Ramos (cell line): ENCODE results near the gene PHC2.

Experiments
- in situ Hi-C: fragments of 300-500 bp; cut with MboI; formaldehyde crosslinking; loops from one replicate; pipeline ENCODE4 v1.14.3; 2022; ENCODE audit warnings: low sequenced_read_pairs; ENCODE audit not compliant: unreplicated experiment

The PHC2 gene, protein sequence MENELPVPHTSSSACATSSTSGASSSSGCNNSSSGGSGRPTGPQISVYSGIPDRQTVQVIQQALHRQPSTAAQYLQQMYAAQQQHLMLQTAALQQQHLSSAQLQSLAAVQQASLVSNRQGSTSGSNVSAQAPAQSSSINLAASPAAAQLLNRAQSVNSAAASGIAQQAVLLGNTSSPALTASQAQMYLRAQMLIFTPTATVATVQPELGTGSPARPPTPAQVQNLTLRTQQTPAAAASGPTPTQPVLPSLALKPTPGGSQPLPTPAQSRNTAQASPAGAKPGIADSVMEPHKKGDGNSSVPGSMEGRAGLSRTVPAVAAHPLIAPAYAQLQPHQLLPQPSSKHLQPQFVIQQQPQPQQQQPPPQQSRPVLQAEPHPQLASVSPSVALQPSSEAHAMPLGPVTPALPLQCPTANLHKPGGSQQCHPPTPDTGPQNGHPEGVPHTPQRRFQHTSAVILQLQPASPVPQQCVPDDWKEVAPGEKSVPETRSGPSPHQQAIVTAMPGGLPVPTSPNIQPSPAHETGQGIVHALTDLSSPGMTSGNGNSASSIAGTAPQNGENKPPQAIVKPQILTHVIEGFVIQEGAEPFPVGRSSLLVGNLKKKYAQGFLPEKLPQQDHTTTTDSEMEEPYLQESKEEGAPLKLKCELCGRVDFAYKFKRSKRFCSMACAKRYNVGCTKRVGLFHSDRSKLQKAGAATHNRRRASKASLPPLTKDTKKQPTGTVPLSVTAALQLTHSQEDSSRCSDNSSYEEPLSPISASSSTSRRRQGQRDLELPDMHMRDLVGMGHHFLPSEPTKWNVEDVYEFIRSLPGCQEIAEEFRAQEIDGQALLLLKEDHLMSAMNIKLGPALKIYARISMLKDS

DNA sequence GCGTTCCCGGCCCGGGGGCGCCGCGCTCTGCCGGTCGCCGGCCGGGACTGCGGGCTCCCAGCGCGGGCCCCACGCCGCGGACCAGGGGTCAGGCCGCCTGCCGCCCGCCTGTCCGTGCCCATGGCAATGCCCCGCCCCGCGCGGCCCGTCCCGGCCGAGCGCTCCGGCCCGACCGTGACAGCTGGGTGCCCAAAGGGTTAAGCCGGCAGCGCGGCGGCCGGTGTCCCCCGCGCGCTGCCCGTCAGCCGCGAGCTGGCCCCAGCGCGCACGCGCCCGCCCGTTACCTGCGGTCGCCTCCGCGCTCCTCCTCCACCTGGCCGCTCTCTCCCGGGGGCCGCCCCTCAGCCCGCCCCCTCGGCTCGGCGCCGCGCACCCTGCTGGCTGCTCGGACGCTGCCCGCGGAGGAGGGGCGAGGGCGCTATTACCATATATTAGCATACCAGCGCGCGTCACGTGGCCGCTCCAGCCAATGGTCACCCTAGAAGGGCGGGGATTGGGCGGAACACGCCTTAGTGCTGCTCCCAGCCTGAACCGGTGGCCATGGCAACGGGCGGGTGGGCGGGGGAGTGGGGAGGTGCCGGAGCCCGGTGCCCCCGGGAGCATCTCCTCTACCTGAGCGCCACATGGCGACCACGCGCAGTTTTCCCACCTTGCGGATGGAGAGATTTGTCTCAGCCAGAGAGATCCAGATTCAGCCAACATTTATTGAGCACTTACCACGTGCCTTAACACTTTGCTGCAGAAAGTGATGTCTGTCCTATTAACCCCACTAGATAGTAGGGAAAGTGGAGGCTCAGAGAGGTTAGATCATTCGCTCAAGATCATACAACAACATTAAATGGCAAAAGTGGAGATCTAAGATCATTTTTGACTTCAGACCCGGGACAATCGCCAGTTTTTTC lies at the start of gene PHC2:
Gene PHC2, minus strand, starts transcription at position 404 of the 902 bp plus-strand sequence. CDS start 55,556 bp downstream, outside the sequence.
- in situ Hi-C loops, result no loop called here

DNA sequence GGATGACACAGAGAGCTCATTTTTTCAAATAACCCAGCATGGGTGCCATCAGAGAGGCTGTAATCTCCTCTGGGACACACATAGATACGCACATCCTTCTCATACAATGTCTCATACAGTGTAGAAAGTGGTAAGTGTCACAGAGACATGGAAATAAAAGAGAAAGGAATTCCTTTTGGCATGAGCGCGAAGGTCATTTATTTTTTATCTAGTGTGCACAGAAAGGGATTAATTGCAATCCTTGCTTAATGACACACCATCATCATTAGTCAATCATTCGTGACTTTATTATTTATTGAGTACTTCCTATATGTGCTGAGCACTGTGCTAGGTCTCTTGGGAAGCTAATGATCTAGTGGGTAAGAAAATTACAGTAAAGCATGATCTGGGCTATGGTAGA lies 46.6 kb upstream of the PHC2 start:
- in situ Hi-C loops, result no loop called here

DNA sequence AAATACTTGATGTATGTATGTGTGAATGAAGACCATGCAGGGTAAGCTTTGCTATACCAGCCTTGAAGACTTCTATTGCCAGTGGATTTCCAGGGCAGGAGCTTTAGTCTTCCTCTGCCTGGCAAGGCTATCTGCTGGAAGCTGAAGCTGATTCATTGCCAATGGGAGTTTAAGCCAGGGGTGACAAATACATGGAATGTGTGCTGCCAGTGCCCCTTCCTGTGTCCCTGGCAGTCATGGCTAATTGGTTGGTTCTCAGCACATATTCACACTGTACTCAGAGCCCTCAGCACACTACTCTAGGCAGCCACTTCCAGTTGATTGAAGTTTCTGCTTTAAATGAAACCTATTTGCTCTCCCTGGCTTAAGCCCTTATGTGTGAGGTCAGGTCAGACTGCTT lies 43.0 kb upstream of the PHC2 start:
- in situ Hi-C loops, result no loop called here

- in situ Hi-C loops, result no loop called here
Observed at GRCh38 chr1:33472269-33472980, 41.5 kb upstream of the PHC2 start, which contains the start of gene ZSCAN20. Gene ZSCAN20, plus strand, starts transcription at chr1:33472645. Its CDS starts 6,644 bp downstream, at chr1:33479289.

- in situ Hi-C loops, result no loop called here
Observed at GRCh38 chr1:33471416-33471815, 40.5 kb upstream of the PHC2 start.

DNA sequence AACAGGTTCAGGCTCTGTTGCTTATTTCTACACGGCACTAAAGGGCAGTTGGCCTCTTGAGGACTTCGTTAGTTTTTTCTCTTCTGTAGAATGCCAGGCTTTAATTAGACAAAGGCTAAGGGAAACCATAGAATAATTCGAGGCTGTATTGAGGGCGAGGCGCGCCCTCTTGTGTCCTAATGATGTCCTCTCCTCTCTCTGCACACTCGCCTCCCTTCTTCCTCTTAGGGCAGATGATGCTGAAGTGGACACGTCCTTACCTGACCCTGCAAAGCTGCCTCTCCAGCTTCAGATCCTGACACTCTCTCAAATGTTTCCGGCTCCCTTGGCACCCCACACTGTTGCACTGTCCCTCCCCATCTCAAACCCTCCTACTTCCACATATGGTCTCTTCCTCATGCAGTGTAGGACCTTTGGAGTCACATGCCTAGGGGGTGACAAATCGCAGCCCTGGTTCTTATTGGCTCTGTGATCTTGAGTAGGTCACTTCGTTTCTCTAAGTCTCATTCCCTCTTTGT lies 39.7 kb upstream of the PHC2 start:
- in situ Hi-C loops, result no loop called here

DNA sequence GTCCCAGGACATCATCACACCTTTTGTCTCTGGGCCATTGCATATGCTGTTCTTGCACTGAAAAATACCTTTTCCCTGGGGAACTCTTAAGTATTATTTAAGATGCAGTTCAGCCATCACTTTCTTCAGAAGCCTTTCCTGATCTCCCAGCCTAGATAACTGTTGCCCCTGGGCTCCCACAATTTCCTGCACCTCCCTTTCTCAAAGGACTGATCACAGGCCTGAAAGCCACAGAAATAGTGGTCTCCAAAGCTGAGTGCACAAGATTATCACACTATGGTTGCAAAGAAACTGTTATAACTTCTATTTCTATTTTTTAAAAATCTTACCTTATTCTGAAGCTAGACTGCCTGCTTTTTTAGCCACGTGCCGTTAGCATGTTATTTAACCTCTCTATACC lies 38.8 kb upstream of the PHC2 start:
- in situ Hi-C loops, result loop anchor here (5.0 kb wide), 1 partner anchor 172 kb away; no protein-coding TSS in a partner anchor

GRCh38 chr1:33468967-33469366 lies 38.1 kb upstream of the PHC2 start:
- in situ Hi-C loops, result loop anchor here (5.0 kb wide), 1 partner anchor 172 kb away; no protein-coding TSS in a partner anchor

- in situ Hi-C loops, result loop anchor here (5.0 kb wide), 1 partner anchor 171 kb away; no protein-coding TSS in a partner anchor
Observed at GRCh38 chr1:33468531-33468930, 37.6 kb upstream of the PHC2 start.

- in situ Hi-C loops, result loop anchor here (5.0 kb wide), 1 partner anchor 171 kb away; no protein-coding TSS in a partner anchor
Observed at GRCh38 chr1:33468011-33468410, 37.1 kb upstream of the PHC2 start.

GRCh38 chr1:33466159-33466558 lies 35.3 kb upstream of the PHC2 start:
- in situ Hi-C loops, result loop anchor here (5.0 kb wide), 1 partner anchor 169 kb away; no protein-coding TSS in a partner anchor

- in situ Hi-C loops, result loop anchor here (5.0 kb wide), 1 partner anchor 168 kb away; no protein-coding TSS in a partner anchor
Observed at GRCh38 chr1:33465316-33465715, 34.4 kb upstream of the PHC2 start.

DNA sequence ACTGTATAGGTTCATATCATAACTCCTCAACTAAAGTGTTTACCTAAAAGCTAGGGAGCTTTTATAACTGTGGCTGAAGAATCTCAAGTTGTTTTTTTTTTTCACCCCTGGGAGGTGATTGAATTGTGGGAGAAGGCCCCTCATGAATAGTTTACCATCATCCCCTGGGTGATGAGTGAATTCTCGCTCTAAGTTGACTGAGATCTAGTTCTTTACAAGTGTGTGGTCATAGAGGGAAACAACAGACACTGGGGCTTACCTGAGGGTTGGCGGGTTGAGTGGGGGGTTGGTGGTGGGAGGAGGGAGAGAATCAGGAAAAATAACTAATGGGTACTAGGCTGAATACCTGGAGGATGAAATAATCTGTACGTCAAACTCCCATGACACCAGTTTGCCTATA lies 33.7 kb upstream of the PHC2 start:
- in situ Hi-C loops, result no loop called here

GRCh38 chr1:33462405-33463164 lies 31.7 kb upstream of the PHC2 start:
- in situ Hi-C loops, result no loop called here

DNA sequence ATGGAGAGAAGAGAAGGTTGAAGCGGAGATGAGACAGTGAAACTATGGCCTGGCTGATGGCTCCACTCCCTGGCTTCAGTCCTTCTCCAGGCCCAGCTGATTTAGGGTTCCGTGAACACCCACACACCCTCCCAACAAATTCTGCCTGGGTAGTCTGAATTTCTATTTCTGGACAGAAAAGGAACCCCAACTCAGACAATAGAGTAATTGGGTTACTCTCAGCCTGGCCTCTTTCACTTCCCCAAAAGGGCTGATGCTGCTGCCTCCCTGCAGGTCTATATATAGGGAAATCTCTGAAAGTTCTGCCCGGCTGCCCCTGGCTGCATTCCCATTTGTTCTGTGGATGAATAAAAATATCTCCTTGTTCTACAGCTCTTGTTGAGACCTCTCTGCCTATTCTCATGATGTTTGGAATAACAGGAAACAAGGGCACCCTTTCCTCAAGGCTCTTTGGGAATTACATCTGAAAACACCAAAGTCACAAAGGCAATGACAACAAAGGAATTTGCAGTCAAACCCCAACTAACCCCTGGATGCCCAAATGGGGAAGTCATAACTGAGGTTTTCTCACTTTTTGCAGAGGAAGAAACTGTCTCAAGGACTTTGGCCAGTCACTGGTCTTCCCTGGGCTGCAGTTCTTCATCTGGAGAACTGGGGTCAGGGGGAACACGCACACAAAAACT lies 30.2 kb upstream of the PHC2 start:
- in situ Hi-C loops, result no loop called here

DNA sequence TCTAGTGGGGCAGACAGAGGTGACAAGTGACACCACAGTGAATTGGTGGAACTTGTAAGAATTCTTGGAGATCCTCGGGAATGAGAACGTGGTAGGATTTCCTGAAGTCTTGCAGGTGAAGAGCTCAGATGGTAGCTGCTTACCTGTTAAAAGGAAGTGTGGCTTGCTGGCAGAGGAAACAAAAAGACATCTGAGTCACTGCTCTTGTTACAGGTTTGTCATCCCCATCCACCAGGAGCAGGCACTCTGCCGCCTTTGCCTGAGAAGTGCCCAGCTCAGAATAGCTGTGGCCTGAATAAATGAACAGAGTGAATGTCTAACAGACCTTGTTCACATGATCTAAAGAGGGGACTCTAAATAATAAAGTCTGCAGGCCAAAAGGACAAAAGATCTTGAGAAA lies 29.2 kb upstream of the PHC2 start:
- in situ Hi-C loops, result no loop called here

DNA sequence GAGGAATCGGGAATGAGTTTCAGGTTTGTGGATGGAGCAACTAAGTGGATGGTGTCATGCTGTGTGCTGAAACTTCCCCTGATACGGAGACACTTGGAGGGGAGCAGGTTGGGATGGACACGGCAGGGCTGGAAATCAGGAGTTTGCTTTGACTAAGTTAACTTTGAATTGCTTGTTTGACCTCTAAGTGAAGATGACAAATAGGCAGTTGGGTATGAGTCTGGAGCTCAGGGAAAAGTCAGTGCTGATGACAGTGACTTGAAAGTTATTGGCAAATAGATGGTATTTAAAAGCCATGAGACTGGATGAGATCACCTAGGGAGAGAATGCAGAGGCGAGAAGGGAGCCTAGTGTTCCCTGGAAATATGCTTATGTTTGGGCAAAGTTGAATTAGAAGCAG lies 28.8 kb upstream of the PHC2 start:
- in situ Hi-C loops, result no loop called here

DNA sequence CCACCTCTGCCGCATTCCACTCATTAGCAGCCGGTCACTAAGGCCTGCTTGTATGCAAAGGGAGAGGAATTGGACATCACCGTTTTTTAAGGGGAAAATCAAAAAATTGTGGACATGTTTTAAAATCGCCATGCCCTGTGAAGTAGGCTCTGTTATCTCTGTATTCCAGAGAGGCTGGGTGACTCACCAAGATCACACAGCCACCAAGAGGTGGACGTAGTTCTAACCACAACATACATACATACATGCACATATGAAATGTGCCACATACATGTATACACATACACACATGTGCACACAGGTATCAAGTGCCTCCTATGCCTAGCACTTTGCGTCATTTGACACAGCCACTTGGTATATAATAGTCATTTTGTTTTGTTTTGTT lies 25.6 kb upstream of the PHC2 start:
- in situ Hi-C loops, result no loop called here
